DMS153 treated with DMSO at 0.1 percent for 48 hours (cell line): ENCODE measurements around the gene ATXN1.
"Not testable (repeated sequence)": the region's sequence is repeated elsewhere in the genome, so short reads cannot be mapped to it uniquely, and the experiment has no call there.

ENCODE experiments used
- DNase-seq: peaks from one replicate; lab custom pipeline; 2025; ENCODE audit not compliant: unreplicated experiment; lab: John Stamatoyannopoulos, UW

ATXN1 gene

DNA sequence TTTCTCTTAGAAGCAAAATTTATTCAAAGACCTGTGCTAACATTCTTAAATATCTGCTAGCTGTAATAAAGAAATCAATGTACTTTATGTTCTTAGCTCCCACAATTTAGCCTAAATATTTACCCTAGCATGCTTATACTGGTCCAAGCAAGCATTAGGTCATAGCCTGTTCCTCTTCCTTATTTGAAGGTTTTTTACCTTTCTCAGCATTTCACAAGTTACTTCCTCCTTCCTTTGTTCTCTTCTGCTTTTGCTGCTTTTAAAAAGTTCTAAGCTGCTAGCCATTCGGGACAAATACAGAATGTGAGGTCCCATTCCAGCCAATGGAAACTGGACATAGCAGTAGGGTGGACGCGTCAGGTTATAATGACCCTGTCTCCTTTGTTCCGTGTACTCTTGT is 354.7 kb downstream of the ATXN1 start:
- DNase-seq = not testable (repeated sequence)

DNA sequence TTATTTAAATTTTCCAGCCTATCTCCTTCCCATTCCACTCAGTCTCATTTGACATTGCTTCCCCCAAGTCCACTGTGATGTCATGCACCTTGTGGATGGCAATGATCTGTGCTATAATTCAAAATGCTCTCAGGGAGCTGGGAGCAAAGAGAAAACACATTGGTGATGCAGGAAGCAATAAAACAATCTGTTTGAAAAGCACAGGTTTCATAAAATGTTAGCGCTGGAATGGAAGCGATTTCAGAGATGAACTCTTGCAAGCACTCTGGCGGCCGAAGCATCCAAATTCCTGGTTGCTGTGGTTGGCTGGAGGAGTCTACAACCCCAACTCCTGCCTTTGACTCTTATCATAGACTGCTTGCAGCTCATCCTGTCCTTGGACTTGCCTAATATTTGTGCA is 355.9 kb downstream of the ATXN1 start:
- no peak for DNase-seq

DNA sequence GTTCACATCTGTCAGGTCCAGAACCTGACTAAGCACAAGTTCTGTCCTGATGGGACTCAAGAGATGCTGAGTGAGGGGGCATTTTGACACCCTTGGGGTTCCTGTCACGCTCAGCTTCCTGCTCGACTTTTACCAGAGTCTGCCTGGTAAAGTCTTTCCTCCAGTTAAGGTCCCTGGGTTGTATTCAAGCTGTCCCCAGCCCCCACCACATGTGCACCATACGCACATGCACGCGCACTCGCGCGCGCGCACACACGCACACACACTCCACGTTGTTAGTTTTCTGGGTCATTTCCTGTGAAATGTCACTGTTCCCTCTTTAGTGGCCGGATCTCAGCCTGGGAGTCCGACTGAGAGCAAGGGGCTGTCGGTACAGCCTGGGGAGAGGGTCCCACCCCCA is 356.8 kb downstream of the ATXN1 start:
- DNase-seq = no peak

DNA sequence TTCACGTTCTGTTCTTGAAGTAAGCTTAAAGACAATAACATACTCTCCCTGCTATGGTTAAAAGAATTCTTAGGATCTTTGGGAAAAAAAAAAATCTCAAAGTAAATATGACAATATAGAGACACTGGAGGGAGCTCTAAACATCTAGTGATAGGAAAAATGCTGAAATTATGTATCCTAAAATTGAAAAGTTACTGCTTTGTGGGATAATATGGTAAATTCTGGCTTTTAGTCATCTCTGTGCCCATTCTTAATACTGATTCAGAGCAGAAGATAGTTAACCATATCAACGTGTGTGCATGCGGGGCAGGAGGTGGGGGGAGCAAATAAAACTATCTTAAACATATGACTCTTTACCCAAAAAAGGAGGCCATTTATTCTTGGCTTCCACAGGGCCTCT is 357.4 kb downstream of the ATXN1 start:
- no peak for DNase-seq

DNA sequence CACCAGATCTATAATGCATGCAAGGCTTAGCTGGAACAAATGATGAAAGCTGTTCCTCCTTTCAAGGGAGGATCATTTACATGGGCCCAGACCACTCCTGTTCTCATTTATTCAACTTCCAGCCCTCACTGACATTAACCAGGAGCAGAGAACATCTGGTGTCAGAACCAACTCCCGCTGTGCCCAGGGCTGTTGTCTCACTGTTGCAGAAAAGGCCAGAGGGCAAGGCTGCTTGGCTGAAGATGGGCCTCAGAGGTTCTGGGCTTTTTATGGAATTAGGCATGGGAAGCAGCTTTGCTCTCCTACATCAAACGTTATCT is 358.7 kb downstream of the ATXN1 start:
- no peak for DNase-seq

DNA sequence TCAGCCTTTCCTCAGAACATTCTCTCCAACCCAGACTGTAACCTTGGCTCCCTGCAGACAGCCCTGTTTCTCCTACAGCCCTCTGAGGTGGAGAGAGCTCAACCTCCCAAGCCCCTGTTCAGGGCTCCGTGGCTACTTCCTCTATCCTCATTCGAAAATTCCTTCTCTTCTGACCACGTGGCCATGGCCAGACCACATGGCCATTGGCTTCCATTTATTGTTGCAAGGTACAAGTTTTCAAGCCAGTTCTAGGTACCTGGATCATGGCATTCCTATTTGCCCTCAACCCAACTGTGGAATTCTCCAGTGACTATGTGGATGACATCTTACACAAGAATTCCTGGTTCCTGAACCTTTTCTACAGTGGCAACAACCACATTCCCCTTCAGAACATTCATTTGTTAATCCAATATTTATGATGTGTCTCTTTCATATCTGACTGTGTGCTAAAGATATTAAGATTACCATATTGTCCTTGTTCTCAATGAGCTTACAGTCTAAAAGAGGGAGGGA is 361.0 kb downstream of the ATXN1 start:
- DNase-seq = no peak

DNA sequence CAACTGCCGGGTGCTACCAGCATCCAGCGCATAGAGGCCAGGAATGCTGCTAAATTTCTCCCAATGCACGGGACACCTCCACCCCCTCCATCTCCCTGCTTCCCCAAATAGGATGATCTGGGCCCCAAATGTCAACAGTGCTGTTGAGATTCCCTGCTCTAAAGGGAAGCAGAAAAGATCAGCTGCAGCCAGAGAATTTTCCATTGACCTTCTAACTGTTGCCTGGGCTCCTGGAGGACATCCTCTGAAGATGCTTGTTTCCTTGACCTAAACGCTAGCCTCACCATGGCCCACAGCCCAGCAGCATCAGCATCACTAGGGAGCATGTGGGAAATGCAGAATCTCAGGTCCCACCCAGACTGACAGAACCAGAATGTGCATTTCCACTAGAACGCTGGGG is 361.6 kb downstream of the ATXN1 start:
- DNase-seq = no peak

DNA sequence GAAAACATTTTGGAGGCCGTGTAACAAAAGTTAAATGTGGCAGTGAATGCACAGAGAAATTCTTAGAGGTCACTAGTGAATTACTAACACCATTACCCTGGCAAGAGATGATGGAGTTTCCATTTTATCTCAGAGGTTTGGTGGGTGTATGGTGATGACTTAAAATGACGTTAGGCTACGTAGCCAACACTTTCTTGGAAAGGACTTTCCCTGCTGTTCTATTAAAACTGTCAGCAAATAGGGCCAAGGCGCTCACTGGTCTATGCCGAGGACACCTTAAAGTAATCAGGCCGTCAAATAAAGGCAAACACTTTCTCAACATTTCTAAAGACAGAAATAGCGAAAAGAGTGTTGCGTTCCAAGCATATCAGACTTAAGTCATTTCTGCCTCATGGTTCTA is 362.1 kb downstream of the ATXN1 start:
- DNase-seq = no peak

DNA sequence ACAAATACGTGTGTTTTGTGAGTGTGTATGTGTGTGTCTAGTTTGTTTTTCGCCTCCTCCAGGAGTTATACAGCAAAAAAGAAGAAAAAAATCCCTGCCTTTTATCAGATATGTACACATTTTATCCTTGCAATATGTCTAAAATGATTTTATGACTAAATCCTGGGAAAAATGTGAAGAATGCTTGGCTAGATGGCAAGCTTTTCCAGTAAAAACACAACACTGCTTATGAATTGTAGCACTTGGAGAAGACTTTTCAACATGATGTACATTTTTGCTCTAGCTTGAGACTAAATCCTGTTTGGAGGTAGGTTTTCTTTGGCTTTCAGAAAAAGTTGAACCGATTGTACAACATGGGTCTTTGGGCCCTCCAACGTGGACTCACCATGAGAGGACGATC is 362.7 kb downstream of the ATXN1 start:
- no peak for DNase-seq

DNA sequence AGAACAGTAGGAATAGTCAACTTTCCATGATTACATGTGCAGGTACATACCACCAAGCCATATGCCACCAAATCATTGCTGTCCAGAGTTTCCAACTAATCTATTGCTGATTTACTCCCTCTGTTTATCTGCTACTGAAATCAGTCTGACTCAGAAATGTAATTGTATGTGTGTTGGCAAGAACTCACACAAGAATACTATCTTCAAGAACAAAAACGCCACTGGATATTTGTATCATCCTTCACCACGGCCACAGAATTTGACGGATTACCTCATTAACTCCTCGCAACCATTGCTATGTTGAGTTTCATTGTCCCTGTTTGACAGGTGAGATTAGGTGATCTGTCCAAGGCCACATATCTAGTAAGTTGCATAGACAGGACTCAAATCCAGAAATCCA is 363.6 kb downstream of the ATXN1 start:
- DNase-seq = no peak

DNA sequence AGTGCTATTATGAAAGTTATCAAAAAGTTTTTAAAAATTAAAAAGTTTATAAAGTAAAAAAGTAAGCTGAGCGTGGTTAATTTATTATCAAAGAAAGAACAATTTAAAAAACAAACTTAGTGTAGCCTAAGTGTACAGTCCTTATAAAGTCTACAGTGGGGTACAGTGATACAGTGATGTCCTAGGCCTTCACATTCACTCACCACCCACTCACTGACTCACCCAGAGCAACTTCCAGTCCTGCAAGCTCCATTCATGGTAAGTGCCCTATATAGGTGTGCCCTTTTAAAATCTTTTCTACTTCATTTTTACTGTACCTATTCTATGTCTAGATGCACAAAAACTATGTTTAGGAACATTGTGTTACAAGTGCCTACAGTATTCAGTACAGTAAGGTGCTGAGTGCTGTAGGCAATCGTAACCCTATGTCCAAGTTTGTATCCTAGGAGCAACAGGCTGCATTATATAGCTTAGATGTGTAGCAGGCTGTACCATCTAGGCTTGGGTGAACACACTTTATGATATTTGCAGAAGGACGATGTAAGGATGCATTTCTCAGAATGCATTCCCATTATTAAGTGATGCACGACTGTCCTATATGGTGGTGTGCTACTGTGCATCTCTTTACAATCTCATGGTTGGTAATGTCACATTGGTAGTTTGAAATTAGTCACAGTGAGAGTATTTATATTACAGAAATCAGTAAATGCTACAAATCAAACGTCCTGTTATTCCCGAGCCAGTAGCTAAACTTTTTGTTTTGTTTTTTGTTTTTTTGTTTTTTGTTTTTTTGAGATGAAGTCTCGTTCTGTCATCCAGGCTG is 364.6 kb downstream of the ATXN1 start:
- DNase-seq = no peak

DNA sequence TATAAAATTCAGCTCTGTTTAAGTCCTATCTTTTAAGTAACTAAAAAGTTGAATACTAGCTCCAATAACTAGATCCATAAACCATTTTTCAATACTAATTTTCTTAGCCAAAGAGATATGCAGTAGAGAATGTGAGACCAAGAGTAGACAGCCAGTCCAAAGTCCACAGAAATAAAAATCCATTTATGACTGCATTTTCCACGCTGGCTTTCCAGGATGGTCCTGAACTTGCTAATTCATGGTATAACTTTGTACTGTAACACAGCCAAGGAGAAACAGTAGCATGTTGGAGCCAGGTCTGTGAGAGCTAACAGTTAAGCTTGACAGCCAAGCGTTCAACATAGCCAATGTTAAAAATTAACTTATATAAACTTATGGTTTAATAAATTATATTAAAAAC is 366.6 kb downstream of the ATXN1 start:
- no peak for DNase-seq

DNA sequence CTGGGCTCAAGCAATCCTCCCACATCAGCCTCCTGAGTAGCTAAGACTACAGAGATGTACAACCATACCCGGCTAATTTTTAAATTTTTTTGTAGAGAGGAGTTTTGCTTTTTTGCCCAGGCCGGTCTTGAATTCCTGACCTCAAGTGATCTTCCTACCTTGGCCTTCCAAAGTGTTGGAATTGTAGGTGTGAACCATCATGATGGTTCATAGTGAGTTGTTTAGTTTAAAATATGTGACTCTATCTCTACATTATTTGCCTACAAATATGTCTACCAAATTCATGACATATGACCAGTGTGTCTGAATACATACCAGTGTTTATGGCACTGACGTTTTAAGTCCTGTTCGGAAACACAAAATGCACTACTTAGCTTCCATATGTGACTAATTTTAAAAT is 367.9 kb downstream of the ATXN1 start:
- no peak for DNase-seq

DNA sequence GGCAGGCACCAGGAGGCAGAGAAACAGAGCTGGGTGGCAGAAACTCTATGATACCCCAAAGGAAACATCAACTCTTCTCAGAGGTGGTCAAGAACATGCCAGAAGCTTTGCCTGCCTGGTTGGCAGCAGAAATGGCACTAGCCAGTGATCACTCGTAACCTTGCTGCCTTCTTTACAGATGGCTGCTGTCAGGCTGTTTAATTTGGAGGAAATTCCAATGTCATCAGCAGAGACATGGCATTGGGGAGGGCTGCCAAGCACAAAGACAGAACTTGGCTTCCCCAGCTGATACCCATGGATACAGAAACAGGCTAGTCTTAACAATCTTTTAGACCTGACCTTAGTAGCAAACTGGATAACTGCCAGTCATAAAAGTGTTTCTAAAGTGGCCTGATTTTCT is 369.2 kb downstream of the ATXN1 start:
- no peak for DNase-seq

DNA sequence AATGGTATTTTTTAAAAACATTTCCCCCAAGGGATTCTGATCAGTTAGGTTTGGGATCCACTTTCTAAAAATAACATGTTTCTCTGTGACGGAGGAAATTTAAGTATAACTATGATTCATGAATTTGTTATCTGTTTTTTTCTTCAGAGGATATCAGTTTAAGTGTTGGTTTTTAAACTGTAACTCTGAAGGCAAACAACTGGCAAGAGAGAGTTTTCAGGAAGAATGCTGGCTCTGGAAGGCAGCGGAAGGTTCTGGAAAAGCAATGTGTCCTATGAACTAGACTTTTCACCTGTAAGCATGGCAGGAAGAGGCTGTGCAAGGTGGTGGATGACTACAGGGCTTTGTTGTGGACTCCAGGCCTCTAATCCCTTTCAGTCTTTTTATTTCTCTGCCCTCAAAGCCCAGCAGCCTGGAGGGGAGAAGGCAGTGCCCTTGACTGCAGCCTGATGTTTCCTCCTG is 369.8 kb downstream of the ATXN1 start:
- DNase-seq = no peak

DNA sequence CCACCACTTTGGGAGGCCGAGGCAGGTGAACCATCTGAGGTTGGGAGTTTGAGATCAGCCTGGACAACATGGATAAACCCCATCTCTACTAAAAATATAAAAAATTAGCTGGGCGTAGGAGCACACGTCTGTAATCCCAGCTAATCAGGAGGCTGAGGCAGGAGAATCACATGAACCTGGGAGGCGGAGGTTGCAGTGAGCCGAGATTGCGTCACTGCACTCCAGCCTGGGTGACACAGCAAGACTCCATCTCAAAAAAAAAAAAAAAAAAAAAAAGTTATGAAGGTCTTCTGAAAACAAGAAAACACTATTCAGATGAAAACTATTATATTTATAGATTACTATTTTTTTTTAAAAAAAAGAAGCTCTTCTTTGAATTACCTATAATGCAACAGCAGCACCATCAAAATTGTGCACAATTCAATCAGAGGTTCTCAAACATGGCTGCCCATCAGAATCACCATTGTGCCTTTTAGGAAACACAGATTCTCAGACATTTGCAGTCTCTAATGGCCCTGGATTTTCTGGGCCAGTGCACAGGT is 370.3 kb downstream of the ATXN1 start:
- DNase-seq = not testable (repeated sequence)

DNA sequence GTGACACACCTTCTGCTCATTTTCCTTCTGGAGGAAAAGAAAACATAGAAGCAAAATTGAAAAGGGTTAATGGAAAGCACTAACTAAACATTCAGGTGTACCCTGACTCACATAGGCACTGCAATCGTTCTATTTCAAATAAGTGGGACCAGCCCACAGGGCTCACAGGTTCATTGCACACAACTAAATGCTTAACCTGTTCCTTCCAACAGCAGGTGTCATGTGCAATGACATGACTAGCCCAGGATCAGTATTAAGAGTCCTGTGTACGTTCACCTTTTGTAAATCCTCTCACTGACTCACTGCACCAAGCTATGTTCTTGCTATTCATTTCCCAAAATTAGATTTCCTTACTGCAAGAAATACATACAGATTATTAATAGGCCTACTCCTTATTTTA is 371.6 kb downstream of the ATXN1 start:
- DNase-seq = no peak

DNA sequence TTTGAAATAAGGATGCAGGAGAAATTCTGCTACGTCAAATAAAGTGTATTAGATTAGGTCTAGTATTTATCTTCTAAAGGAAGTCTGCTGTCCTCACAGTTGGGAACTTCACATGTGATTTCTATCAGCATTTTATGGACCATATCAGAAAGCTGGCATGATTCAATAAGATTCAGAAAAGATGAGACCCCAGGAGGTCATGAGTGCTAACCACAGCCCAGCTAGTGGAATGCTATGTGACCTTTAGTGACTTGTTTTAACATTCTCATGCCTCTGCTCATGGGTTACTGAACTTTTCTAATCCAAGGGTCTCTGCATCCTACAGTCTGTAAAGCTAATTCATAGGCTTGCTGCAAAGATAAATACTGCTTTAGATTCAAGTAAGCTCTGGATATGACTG is 372.8 kb downstream of the ATXN1 start:
- DNase-seq = no peak

DNA sequence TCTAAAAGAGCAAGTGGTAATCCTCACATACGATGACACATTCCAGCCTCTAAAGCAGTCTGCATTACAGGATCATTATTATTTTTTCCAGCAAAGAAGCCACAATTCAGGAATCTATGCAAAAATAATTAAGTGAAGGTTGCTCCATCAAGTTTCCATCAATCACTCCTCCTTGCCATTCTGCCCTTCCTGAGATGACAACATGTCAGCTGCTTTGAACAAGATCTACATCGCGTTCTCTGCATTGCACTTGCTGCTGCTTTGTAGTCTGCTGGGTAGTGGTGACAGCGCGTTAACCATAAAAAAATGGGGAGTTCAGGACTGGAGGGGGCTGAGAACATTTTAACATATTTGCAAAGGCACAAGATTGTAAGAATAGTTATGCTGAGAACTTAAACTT is 375.2 kb downstream of the ATXN1 start:
- DNase-seq = no peak

DNA sequence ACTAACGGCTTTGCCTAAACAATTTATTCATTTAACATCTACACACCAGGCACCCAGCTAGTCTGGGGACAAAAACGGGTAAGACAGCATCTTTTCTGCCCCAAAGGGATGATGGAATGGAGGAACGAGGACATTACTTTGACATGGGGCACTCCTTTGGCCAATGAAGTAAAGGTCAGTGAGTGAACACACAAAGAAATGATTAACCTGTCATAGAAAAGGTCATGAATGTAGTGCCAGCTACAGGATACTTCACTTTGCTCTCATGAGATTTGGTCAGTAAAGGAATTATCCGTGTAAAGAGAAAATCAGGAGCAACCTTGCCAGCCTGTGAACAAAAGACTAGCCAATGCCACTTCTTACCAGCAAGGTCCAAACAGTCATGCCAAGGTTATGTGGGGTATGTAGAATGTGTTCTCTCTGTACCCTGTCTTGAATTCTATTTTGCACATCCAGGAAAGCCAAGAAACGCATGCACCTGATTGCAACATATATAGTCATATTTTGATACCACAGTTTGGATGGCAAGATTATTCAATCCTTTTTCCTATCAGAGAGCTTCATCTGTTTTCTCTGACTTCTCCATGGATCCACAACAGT is 377.6 kb downstream of the ATXN1 start:
- no peak for DNase-seq

DNA sequence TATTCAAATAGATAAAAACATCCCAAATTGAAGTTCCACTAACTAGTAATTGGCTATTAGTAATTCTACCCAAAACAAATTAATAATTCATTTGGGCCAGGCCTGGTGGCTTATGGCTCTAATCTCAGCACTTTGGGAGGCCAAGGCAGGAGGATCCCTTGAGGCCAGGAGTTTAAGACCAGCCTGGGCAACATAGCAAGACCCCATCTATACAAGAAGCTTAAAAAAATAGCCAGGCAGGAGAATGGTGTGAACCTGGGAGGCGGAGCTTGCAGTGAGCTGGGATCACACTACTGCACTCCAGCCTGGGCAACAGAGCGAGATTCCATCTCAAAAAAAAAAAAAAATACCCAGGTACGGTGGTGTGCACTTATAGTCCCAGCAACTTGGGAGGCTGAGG is 379.3 kb downstream of the ATXN1 start:
- not testable (repeated sequence) for DNase-seq

DNA sequence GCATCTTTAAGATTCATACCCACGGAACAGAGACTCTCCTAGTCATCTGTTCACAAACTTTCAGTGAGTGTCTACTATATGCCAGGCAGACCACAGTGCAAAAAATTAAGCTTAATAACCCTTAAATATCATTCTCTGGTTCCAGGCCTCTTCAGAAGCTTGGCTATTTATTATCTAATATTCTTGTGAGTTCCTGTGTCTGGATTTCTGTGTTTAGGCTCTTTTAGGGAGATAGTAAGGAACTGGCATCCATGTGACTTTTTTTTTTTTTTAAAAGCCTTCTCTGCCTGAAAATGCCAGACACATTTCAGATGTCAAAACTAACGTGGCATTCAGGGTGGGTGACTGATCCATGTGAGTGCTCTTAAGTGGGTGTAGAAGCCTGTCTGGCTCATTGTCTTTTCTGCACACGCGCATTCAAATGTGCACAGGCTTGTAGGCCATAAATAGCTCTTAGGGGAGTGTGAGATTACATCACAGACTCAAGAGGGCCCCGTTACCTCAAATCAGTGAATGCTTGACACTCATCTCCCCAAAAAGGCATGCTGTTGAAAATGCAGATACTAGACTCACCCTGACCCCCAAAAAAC is 380.9 kb downstream of the ATXN1 start:
- no peak for DNase-seq
